GM12864 (cell line): ENCODE data around the gene CNTFR.

Experiments used
- DNase-seq: peaks from one replicate; pipeline ENCODE4 v3.0.0-alpha.2; 2011; ENCODE audit warnings: low read depth
- H3K4me3 ChIP-seq: 2 replicates; pipeline ENCODE4 v1.5.1; 2011; ENCODE audit warnings: mild to moderate bottlenecking, low read depth, low read length, control low read depth
- TF ChIP-seq, protein P1 (sequence below): IDR thresholded peaks from 2 replicates; pipeline ENCODE4 v1.5.1; 2011; ENCODE audit warnings: low read depth, mild to moderate bottlenecking, moderate library complexity, low read length, control low read depth, inconsistent platforms; ENCODE audit errors: missing control alignments

CNTFR gene

DNA sequence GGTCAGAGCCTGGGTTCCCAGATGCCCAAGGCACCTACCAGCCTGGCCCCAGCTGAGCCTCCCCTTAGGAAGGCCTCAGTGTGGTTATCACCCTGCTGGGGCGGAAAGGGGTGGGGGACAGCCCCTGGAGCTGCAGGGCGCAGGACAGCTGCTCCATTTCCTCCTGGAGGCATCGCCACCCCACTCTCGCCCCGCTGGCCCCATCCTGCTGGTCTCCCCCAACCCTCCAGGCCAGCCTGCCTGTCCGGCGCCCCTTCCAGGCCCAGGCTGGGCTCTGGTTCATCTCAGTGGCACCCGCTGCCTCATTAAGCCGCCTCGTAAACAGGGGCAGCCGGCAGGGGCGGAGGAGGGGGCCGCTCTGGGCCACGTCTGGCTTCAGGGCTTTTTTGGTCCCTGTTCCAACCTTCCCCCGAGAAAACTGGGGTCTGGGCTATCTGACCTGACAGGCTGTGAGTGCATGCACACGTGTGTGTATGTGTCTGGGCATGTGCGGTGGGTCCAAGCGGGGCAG is 36.0 kb downstream of the CNTFR start:
- no peak for DNase-seq
- no peak overlapping the region for H3K4me3 ChIP-seq
- TF ChIP-seq, protein P1, sequence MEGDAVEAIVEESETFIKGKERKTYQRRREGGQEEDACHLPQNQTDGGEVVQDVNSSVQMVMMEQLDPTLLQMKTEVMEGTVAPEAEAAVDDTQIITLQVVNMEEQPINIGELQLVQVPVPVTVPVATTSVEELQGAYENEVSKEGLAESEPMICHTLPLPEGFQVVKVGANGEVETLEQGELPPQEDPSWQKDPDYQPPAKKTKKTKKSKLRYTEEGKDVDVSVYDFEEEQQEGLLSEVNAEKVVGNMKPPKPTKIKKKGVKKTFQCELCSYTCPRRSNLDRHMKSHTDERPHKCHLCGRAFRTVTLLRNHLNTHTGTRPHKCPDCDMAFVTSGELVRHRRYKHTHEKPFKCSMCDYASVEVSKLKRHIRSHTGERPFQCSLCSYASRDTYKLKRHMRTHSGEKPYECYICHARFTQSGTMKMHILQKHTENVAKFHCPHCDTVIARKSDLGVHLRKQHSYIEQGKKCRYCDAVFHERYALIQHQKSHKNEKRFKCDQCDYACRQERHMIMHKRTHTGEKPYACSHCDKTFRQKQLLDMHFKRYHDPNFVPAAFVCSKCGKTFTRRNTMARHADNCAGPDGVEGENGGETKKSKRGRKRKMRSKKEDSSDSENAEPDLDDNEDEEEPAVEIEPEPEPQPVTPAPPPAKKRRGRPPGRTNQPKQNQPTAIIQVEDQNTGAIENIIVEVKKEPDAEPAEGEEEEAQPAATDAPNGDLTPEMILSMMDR = no peak

DNA sequence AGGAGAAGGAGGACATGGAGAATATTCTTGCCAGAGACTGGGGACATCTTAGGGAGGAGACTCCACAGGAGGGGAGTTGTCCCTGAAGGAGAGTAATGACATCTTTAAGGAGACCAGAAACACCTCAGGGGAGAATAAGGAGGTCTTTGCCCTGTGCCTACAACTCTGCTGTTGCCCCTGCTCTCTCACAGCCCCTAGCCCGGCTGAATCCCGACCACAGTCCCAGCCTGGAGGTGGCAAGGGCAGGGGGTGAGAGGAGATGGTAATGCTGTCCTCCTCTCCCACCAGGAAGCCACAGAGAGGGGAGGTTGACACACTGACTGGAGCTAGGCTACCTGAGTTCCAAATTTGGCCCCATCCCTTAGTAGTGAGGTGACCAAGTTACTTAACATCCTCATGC is 36.5 kb downstream of the CNTFR start:
- TF ChIP-seq, protein P1 = no peak
- DNase-seq = no peak
- no peak overlapping the region for H3K4me3 ChIP-seq

- TF ChIP-seq, protein P1 = no peak
Observed at GRCh38 chr9:34552606-34552981, 36.9 kb downstream of the CNTFR start.

DNA sequence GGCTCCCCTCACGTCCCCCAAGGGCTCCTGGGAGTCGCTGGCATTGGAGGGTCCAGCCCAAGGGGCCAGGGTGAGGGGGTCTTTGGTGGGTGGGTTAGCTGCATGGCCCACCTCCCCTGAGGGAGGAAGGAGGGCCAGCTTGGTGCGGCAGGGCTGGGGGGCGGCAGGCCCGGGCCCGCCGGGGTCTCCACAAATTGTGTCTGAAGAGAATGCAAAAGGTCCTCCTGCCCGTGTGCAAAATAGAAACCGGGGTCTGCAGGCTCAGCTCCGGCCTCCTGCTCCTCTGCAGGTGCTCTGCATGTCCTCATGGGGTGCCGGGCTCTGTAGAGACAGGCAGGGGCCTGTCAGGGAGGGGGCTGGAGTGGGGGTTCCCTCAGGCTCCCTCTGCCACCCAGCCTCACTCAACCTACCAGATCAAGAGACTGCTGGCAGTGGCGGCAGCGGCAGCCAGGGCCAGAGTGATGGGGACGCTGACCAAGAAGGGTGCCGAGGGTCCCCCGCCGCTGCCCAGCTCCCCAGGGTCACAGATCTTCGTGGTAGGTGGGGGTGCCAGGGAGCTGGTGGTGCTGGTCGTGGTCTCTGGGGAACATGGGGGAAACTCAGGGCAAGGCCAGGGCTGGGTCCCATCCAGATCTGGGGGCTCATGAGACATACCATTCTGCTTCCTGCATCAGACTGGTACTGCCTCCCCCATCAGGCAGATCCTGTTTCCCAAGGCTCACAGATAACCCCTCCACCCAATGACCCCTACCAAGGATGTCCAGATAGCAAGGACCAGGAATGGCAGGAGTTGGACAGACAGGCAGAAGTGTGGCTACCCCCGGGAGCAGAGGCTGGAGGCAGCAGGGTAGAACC is 37.5 kb downstream of the CNTFR start:
- no peak for DNase-seq
- TF ChIP-seq, protein P1 = no peak
- H3K4me3 ChIP-seq = no peak overlapping the region

More at GRCh38 chr9:34552606-34552981, 36.9 kb downstream of the CNTFR start:
- DNase-seq = no peak
- no peak overlapping the region for H3K4me3 ChIP-seq

GRCh38 chr9:34550681-34551270 is 38.7 kb downstream of the CNTFR start:
- no peak overlapping the region for H3K4me3 ChIP-seq
- no peak for DNase-seq
- TF ChIP-seq, protein P1 = no peak

GRCh38 chr9:34550016-34550680 is 39.4 kb downstream of the CNTFR start:
- DNase-seq = no peak
- H3K4me3 ChIP-seq = no peak overlapping the region
- TF ChIP-seq, protein P1 = peak; percentile 8
